ENCODE results near the gene HIVEP1. TPM values are rescaled to one million over a fixed set of nuclear protein-coding genes. Genes with fewer than 3 reads are reported as not detected.

The HIVEP1 gene
- total RNA-seq, 1 donor from 2014 or later = 13.7 TPM

DNA sequence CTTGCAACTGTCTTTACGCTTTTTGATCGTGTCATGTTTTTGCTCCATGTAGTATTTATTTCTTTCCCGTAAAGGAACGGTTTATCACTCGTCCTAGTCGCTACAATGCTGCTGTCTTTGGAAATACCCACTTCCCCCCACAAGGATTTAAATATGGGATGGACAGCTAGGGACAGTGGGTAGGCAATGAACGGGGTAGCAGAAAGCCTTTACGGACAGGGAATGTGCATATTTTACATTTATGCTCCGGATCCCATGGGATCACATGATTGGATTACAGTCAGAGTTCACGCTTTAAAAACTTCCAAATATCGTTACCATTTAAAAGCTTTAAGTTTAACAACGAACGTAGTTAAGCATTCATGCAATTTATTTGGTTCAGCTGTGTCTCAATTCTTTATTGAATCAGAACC lies 1.2 kb downstream of the HIVEP1 start:
- no peak for DNase-seq
- Histone ChIP-seq H3K27me3 (ENCODE audit: low read depth) (no peaks in the 10 kb centered on the region), H3K36me3 (peaks cover 34% of the 10 kb centered on the region), H3K4me3 (peak overlapping the region; percentile 83), H3K4me1 (peaks cover 40% of the 10 kb centered on the region), H3K27ac (replicated peaks) (peak overlapping the region; percentile 99), H3K9me3 (replicated peaks) (peaks cover 5% of the 10 kb centered on the region)
- intact Hi-C loops (cut with micrococcal nuclease) = no loop called here
- TF ChIP-seq, protein P1, sequence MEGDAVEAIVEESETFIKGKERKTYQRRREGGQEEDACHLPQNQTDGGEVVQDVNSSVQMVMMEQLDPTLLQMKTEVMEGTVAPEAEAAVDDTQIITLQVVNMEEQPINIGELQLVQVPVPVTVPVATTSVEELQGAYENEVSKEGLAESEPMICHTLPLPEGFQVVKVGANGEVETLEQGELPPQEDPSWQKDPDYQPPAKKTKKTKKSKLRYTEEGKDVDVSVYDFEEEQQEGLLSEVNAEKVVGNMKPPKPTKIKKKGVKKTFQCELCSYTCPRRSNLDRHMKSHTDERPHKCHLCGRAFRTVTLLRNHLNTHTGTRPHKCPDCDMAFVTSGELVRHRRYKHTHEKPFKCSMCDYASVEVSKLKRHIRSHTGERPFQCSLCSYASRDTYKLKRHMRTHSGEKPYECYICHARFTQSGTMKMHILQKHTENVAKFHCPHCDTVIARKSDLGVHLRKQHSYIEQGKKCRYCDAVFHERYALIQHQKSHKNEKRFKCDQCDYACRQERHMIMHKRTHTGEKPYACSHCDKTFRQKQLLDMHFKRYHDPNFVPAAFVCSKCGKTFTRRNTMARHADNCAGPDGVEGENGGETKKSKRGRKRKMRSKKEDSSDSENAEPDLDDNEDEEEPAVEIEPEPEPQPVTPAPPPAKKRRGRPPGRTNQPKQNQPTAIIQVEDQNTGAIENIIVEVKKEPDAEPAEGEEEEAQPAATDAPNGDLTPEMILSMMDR (IDR thresholded peaks at IDR 0.05; ENCODE audit: borderline replicate concordance) = no peak

DNA sequence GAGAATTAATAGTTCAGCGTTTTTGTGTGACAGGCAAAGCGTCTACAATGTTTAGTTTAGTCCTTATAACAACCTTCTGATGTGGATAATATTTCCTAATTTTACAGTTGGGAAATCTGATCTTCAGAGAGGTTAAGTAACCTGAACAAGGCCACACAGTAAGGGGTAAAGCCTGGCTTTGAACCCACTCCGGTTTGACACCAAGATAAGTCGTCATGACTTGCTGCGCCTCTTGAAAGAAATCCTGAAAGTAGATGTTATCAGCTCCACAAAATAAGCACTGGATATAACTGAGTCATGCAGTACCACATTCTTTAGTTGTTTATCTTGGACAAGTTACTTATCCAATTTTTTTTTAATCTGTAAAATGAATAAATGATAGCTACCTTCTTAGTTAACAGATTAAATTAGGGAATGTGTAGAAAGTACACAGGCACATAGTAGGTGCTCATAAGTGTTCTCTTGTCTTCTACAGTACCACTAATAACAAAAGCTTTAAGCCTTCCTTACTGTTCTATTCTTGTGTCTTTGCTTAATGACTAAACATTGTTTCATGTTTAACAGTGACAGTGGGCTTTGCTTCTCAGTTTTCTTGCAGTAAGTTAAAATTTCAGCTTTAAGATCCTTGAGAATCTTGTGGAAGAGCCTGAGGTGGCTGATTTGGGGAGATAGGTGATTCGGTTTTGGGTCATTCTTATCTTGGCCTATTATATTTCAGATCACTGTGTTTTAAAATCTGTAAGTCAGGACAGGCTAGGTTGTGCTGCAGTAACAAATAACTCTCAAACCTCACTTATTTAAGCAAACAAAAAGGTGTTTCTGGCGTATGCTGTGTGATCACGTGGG lies 2.1 kb downstream of the HIVEP1 start:
- DNase-seq = no peak
- peaks cover 35% of the 10 kb centered on the region for H3K4me1 ChIP-seq
- H3K36me3 ChIP-seq = peaks cover 37% of the 10 kb centered on the region
- no peak overlapping the region for H3K27ac ChIP-seq (replicated peaks)
- TF ChIP-seq, protein P1 (IDR thresholded peaks at IDR 0.05; ENCODE audit: borderline replicate concordance) = no peak
- peak overlapping the region; percentile 83 for H3K4me3 ChIP-seq
- intact Hi-C loops (cut with micrococcal nuclease) = no loop called here
- no peaks in the 10 kb centered on the region for H3K27me3 ChIP-seq (ENCODE audit: low read depth)
- peaks cover 5% of the 10 kb centered on the region for H3K9me3 ChIP-seq (replicated peaks)

DNA sequence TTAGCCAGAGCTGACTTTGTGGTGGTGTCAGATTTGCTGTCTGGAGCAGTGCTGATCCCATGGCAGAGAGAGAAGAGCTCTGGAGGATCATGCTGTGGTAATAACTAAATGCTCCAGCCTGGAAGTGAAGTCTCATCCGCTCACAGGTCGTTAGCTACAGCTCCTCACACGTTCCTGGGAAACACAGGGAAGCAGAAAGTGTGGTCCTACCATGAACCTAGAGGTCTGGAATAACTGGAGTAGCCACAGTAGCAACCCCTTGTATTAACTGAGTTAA lies 2.7 kb downstream of the HIVEP1 start:
- peaks cover 37% of the 10 kb centered on the region for H3K36me3 ChIP-seq
- H3K4me1 ChIP-seq = peaks cover 29% of the 10 kb centered on the region
- DNase-seq = no peak
- no peak overlapping the region for H3K4me3 ChIP-seq
- no peak overlapping the region for H3K27ac ChIP-seq (replicated peaks)
- TF ChIP-seq, protein P1 (IDR thresholded peaks at IDR 0.05; ENCODE audit: borderline replicate concordance) = no peak
- H3K9me3 ChIP-seq (replicated peaks) = peaks cover 5% of the 10 kb centered on the region
- H3K27me3 ChIP-seq (ENCODE audit: low read depth) = no peaks in the 10 kb centered on the region
- intact Hi-C loops (cut with micrococcal nuclease) = no loop called here

DNA sequence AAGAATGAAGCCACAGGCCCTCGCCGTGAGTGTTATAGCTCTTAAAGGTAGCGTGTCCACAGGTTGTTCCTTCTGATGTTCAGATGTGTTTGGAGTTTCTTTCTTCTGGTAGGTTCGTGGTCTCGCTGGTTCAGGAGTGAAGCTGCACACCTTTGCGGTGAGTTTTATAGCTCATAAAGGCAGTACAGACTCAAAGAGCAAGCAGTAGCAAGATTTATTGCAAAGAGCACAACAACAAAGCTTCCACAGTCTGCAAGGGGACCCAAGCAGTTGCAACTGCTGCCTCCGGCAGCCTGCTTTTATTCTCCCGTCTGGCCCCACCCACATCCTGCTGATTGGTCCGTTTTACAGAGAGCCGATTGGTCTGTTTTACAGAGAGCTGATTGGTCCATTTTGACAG lies 5.2 kb downstream of the HIVEP1 start:
- H3K27me3 ChIP-seq (ENCODE audit: low read depth) = no peaks in the 10 kb centered on the region
- intact Hi-C loops (cut with micrococcal nuclease) = no loop called here
- TF ChIP-seq, protein P1 (IDR thresholded peaks at IDR 0.05; ENCODE audit: borderline replicate concordance) = no peak
- DNase-seq = no peak
- H3K36me3 ChIP-seq = peaks cover 37% of the 10 kb centered on the region
- H3K4me1 ChIP-seq = peaks cover 18% of the 10 kb centered on the region
- H3K9me3 ChIP-seq (replicated peaks) = peaks cover 5% of the 10 kb centered on the region
- H3K4me3 ChIP-seq = no peak overlapping the region
- no peak overlapping the region for H3K27ac ChIP-seq (replicated peaks)

DNA sequence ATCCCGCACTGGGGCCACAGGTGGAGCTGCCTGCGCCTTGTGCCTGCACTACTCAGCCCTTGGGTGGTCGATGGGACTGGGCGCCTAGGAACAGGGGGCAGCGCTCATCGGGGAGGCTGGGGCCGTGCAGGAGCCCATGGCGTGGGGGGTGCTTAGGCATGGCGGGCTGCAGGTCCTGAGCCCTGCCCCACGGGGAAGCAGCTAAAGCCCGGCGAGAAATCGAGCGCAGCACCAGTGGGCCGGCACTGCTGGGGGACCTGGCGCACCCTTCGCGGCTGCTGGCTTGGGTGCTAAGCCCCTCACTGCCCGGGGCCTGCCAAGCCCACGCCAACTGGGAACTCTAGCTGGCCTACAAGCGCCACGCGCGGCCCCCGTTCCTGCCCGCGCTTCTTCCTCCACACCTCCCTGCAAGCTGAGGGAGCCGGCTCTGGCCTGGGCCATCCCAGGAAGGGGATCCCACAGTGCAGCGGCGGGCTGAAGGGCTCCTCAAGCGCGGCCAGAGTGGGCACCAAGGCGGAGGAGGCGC lies 5.8 kb downstream of the HIVEP1 start:
- Histone ChIP-seq H3K9me3 (replicated peaks) (peaks cover 5% of the 10 kb centered on the region), H3K4me1 (peaks cover 13% of the 10 kb centered on the region), H3K4me3 (no peak overlapping the region), H3K27ac (replicated peaks) (no peak overlapping the region), H3K36me3 (peaks cover 37% of the 10 kb centered on the region), H3K27me3 (ENCODE audit: low read depth) (no peaks in the 10 kb centered on the region)
- TF ChIP-seq, protein P1 (IDR thresholded peaks at IDR 0.05; ENCODE audit: borderline replicate concordance) = no peak
- no peak for DNase-seq
- intact Hi-C loops (cut with micrococcal nuclease) = no loop called here

Measured in left ventricle myocardium inferior (tissue), 1 donor.